Erythroblast (primary cell): ENCODE results near the gene ZBTB3.

Experiments used
- DNase-seq, 2 experiments: peaks; one replicate each; lab custom pipeline; 2025; lab: John Stamatoyannopoulos, UW
- GATA1 ChIP-seq: IDR thresholded peaks from 2 replicates; pipeline ENCODE4 v1.6.1; 2011; ENCODE audit warnings: low read depth, mild to moderate bottlenecking, control low read depth, low read length, moderate library complexity
- POLR2A ChIP-seq: IDR thresholded peaks from 2 replicates; pipeline ENCODE4 v1.6.1; 2011; ENCODE audit warnings: mild to moderate bottlenecking, low read length

ZBTB3 gene

GRCh38 chr11:62702246-62702645, 51.7 kb downstream of the ZBTB3 start:
- DNase-seq, result no peak
- TF ChIP-seq GATA1, result no peak
- no peak for TF ChIP-seq POLR2A
